NCI-H748 treated with DMSO at 0.1 percent for 48 hours (cell line): ENCODE measurements around the gene C11orf58.

Experiments
- DNase-seq: peaks from one replicate; lab custom pipeline; 2025; lab: John Stamatoyannopoulos, UW

C11orf58 gene

GRCh38 chr11:16769386-16769785 is 30.9 kb downstream of the C11orf58 start:
- no peak for DNase-seq

- DNase-seq: no peak
Measured at GRCh38 chr11:16770016-16770415, 31.6 kb downstream of the C11orf58 start.

- no peak for DNase-seq
Measured at GRCh38 chr11:16771350-16772140, 33.1 kb downstream of the C11orf58 start.

GRCh38 chr11:16772141-16772512 is 33.7 kb downstream of the C11orf58 start:
- no peak for DNase-seq

- DNase-seq: no peak
Measured at GRCh38 chr11:16773981-16774935, 35.8 kb downstream of the C11orf58 start.

- no peak for DNase-seq
Measured at GRCh38 chr11:16774936-16775613, 36.6 kb downstream of the C11orf58 start.

GRCh38 chr11:16775614-16776283 is 37.3 kb downstream of the C11orf58 start:
- DNase-seq: no peak

GRCh38 chr11:16776711-16777612 is 38.5 kb downstream of the C11orf58 start:
- no peak for DNase-seq

GRCh38 chr11:16777613-16777975 is 39.1 kb downstream of the C11orf58 start:
- no peak for DNase-seq

GRCh38 chr11:16778286-16778685 is 39.8 kb downstream of the C11orf58 start:
- no peak for DNase-seq

- DNase-seq: no peak
Measured at GRCh38 chr11:16778876-16779275, 40.4 kb downstream of the C11orf58 start.

- DNase-seq: no peak
Measured at GRCh38 chr11:16779436-16779835, 41.0 kb downstream of the C11orf58 start.

GRCh38 chr11:16780146-16780545 is 41.7 kb downstream of the C11orf58 start:
- DNase-seq: no peak

- no peak for DNase-seq
Measured at GRCh38 chr11:16780698-16781550, 42.5 kb downstream of the C11orf58 start.

- DNase-seq: no peak
Measured at GRCh38 chr11:16781936-16782919, 43.8 kb downstream of the C11orf58 start.

GRCh38 chr11:16783321-16783801 is 44.9 kb downstream of the C11orf58 start:
- no peak for DNase-seq

GRCh38 chr11:16784097-16784496 is 45.6 kb downstream of the C11orf58 start:
- DNase-seq: no peak

- DNase-seq: no peak
Measured at GRCh38 chr11:16784666-16785065, 46.2 kb downstream of the C11orf58 start.
